HG03457 (cell line): ENCODE results near the gene GDF10.

Experiments
- ATAC-seq: cut with Tn5 transposase; IDR thresholded peaks from one replicate; pipeline ENCODE4 v1.9.1; 2021; ENCODE audit warnings: moderate number of reproducible peaks; ENCODE audit not compliant: unreplicated experiment

GDF10 gene

DNA sequence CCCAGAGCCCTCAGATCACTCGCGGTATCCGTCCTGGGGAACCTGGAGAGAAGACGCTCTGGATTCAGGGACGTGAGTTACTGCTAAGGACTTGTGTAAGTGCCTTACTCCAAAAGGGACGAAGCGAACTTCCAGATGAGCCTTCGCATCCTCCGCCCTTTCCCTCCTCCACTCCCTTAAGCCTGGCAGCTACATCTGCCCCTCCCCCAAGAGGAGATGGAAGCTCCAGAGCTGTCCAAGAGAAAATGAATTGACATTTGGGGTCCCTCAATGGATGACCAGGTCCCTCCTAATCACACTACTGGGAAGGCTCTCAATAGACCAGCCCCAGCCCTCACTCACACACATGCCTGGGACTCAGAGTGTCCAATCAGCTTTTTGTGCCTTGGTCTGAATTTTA, 31.3 kb upstream of the GDF10 start:
- no peak for ATAC-seq

DNA sequence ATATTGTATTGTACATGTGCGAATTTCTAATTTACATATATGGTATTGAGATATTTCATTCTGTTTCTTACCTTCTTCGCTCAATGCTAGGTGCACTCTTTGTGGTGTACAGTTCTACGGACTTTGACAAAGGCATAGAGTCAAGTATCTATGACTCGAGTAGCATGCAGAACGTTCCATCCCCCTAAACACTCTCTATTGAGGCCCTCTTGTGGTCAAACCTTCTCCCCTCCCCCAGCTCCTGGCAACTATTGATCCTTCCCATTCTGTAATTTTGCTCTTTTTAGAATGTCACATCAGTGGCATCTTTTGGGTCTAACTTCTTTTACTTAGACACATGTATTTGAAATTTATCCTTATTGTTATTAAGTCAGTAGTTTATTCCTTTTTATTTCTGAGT, 30.7 kb upstream of the GDF10 start:
- ATAC-seq = no peak

DNA sequence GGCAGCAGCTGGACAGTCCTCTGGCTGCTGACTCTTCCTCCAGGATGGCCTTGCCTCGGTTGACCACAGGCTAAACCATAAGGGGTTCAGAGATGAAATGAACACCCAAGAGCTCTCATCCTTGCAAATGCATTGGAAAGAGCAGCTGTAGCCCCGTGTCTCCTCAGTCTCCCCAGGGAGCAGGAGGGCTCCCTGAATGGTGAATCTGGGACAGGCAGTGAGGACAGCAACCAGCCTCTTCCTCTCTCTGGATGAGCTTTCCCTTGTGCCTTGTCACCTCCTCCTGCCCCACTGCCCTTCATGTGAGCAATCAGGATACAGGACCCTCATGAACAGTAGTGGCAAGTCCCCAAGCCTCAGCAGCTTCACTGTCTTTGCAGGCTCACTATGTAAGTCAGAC, 23.9 kb upstream of the GDF10 start:
- ATAC-seq = no peak

DNA sequence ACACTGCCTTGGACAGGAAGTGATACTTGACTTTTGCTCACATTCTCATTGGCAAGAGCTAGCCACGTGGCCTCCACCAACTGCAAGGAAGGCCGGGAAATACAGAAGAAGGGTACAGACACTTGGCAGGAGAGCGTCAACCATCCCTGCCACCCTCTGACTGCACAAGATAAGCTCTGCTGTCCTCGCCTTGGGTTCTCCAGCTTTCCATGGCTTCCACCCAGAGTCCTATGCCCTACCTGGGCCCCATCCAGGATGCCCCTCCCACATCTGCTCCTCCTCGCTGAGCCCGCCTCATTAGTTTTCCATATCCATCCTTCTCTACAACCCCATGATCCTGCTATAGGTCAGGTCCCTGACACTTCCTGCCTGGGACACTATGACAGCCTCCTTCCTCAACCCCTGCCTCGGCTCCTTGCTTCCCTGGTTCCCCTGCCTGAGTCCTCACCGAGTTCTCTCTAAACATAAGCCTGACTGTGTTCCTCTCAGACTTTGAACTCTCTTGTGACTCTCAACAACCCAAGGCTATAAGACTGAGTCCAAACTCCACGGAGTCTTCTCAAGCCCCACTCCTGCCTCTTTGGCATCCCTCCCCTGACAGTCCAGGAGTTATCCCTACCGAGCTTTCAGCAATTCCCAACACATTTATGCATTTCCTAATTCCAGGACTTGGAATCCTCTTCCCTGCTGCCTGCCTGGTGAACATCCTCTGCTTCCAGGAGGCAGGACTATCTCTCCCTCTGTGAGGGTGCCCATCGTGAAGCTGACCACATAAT, 23.2 kb upstream of the GDF10 start:
- no peak for ATAC-seq

DNA sequence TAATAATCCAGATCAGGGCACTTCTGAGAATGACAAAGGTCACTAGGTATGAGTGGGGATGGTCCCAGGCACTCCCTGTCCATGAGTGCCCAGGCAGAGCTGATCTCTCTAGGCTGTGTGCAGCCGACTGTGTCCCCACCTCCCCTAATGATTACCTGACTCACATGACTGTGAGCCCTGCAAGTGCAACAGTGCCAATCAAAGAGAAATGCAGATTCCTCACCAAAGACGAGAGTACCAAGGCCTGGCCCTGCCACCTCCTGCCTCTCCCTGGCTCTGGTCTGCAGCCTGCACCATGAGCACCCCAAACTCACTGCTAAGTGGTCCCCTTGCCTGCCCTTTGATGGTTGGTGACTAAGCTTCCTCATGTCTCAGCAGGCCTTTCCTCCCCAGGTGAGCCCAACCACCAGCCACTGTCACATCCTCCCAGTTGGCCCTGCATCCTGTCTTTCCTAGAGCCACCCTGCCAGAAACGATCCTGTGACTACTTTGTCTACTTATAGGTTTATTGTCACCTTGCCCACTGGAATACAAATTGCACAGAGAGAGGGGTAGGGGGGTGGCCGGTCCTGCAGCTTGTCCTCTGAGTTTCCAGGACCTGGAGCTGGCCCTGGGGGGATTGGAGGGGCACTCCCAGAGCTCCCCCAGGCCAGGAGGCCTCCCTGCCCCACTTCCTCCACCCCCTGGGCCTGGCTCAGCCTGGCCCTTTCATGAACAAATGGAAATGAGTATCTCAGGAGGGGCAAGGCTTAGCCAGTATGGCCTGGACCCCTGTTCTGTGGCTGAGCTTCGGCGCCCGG, 22.4 kb upstream of the GDF10 start:
- no peak for ATAC-seq

DNA sequence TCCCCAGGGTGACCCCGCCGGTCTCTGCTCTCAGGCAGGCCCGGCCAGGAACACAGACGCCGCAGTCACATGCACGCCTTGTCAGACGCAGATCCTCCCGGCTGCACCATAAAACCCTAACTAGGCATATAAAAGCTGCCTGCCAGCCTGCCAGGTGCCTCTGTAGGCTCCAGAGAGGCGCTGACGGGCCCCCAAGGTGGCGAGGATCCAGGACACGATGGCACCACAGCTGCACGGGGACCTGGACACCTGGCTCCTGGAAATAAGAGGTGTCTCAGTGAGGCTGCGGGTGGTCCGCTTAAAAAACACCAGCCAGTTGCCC, 21.9 kb upstream of the GDF10 start:
- ATAC-seq = no peak

DNA sequence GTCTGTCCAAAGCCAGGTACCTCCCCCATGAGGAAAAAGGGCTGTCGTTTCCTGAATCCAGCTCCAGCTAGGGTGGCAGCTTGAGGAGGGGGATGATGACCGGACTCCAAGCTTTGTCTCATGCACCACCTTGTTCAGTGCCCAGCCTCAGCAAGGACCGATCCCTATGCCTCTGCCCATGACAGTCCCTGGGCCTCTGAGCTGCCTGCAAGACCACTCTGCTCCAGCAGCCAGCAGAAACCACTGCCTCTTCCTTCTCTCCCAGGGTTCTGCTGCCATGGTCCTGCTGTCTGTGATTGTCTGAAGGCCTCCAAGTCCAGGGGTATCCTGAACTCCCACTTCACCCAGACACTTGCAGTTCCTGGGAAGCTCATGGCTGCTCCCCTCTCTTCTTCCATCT, 21.3 kb upstream of the GDF10 start:
- no peak for ATAC-seq

DNA sequence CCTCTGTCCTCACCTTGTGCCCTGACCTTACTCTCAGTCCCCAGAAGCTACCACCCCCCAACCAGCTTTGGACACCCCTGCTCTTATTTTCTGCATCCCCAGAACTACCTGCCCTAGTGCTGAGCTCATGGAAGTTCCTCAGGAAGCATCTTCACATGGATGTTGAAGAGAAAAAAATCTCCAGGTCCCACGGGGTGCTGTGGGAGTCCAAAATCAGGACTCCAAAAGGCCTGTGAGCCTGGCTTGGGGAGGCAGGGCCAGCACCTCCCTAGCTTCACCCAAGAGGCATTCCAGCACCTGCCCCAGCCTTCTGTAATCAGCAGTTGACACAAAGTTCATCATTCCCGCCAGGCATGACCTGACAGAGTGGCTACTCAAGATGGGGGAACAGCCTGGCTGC, 20.7 kb upstream of the GDF10 start:
- no peak for ATAC-seq

DNA sequence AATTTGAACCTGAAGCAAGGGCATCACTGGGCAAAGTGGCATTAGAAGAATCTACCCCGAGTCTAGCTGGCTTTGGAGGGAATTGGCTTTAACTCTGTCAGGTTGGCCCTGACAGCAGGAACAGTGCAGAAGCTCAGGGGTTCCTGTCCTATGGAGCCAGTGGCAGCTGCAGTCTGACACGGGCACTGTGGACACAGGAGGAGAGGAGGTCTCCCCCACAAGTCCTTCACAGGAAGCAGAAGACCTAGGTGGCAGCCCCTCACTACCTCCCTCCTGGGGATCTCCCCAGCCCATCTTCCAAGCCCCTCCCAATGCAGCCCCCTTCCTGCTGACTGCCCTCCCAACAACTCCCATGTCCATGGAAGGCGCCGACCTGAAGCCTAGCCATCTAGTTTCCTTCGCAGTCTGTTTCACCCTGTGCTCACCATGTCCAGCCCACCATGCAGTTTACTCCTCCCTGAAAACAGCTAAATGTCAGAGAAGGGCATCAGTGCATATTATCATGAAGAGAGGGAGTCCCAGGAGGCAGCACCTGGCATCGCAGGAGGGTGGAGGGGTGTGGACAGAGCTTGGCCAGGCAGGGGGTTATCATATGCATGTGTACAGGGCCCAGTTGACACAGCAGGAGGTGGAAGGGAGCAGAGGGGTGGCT, 17.9 kb upstream of the GDF10 start:
- ATAC-seq = no peak

DNA sequence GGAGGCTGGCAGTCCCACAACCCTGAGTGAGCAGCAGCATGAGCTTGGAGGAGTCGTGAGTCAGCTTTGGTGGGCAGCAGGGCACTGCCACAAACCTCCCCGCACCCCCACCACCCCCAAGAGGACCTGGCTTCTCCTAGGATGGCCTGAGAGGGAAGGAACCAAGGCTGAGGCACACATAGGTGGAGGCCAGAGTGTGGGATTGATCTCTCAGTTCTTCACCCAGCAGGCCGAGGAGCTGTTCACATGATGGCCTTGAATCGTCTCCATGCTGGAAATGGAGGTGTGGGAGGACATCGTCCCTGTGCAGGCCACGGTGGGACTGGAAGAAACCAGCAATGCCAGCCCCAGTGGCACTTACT, 17.4 kb upstream of the GDF10 start:
- no peak for ATAC-seq

DNA sequence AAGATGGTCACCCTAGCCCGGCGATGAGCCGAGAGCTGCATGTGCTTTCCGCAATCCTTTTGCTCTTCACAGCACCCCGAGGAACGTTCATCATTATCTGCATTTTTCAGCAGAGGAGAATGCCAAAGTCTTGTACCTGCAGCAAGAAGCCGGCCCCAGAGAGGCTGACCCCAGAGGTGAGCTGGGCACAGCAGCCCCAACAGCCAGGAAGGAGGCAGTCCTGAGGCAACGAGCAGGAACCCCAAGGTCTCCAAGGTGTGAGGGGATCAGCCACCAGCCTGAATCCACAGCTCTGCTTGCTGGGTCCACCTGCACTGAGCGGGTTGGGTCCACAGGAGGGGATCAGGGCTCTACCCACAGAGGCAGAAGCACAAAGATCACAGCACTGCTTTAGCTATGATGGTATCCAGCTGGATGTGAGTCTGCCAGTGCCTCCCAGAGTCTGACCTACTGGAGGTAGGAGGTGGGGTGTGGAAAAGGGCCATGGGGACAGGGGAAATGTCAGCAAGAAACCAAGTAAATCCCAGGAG, 16.8 kb upstream of the GDF10 start:
- ATAC-seq = no peak

DNA sequence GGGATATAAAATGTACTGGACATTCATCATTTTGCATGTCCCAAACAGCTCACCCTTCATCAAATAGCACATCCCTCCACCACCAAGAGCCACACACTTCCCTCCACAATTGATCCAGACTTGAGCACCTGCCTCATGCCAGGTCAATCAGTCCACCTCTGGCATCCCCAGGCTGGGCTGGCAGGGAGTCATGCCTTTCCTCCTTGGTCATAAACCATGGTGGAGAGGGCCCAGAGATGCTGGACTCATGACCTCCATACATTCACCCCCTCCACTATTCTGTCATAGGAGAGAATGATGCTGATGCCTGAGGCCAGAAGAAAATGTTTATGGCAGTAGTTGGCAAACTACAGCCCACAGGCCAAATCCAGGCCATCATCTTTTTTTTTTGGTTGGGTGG, 16.1 kb upstream of the GDF10 start:
- ATAC-seq = no peak

DNA sequence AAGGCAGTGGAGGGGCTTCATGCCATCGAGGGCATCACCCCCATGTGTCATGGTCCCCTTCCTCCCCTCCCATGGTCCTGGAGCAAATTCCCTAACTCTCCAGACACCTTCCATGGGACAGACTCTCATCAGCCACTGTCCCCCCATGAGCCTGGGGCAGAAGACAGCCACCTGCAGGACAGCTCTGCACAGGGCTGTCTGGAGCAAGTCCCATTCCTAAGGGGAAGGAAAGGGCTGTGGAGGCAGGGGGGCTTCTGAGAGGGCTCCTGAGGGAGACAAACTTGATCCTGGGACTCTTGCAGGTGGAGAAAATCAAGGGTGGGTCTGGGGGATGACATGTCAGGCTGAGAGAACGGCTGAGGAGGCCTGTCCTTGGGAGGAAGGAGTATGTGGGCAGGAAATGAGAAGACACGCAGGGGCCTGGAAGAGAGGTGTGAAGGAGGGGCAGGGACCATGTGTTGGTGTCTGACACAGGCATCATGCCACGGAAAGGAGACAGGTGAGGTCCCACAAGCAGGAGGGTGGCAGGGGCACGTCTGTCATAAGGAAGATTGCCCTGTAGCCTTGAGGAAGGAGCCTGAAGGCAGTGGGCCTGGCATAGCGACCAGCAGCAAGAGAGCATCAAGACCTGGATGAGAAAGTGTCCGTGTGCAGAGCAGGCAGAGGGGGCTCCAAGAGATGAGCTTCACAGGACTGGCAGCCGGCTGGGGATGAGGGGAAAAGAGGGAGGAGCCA, 14.4 kb upstream of the GDF10 start:
- no peak for ATAC-seq

DNA sequence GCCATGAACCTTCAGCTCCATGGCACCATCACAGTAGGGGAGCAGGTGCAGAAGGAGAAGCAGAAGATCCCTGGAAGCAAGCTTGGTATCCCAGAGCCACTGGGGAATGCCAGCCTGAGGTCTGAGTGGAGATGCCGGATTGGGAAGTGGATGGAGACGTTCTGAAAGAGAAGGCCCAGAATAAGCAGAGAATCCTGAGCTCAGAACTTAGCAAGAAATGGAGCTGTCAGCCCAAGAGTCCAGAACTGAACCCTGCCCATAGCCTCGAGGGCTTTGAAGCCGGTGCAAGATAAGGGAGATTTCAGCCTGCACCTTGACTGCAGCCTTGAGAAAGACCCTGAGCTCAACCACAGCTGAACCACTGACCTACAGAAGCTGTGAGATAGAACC, 13.9 kb upstream of the GDF10 start:
- ATAC-seq = no peak

DNA sequence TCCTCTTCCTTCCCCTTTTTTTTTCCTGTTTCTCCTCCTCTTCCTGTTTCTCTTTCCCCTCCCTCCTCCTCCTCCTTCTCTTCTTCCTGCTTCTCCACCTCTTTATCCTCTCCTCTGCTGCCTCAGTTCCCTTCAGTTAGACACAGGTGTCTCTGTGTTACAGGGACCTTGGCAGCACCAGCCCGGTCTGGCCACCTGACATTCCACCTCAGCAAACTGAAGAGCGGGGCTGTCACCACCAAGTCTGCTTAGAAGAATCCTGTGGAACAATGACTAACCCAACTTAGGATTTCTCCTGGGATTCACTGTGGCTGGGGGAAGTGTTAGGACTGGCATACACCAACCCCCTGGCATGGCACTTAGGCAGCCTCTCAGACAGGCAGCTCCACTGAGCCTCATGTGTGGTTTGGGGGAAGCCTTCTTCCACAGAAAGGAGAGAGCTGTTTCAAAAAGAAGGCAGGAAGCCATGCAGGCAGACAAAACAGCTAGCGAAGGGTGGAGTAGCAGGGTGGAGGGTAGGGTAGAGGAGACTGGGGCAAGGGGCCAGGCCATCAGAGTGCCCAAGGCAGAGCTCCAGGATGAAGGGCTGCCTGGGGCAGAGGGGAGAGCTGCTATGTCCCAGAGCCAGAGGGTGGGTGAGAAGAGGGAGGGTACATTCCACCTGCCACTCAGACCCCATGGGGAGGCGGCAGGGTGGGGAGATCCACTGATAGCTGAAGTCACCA, 13.2 kb upstream of the GDF10 start:
- ATAC-seq = no peak

DNA sequence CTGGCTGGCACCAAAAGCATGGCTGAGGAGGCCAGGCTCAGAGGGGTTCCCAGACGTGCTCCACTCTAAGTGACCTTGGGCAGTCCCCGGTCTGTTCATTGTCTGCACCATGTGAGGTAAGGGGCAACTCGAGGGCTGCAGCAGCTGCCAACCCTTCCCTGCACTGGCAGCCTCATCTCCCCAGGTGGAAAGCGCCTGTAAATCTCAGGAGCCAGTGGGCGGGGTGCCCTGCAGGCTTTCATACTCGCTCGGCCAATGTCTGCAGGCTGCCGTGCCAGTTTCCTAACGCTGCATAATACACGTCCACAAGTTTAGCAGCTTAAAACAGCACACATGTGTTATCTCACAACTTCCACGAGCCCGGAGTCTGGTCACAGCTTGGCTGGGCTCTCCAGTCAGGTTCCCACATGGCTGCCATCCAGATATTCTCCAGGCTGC, 12.6 kb upstream of the GDF10 start:
- ATAC-seq = no peak

DNA sequence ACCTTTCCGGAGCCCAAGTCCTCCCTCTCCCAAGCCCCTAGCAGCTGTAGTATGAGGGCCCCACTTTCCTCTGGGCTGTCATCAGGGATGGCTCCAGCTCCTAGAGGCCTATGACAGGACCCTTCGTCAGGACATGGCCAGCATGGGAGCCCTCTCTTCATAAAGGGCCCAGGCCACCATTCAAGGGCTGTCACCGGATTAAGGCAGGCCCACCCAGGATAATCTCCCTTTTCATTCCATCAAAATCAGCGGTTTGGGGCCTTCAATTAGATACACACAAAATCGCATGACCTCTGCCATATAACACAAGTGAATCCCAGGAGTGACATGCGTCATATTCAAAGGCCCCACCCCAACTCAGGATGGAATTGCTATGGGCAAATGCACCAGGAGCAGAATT, 12.2 kb upstream of the GDF10 start:
- ATAC-seq = no peak

DNA sequence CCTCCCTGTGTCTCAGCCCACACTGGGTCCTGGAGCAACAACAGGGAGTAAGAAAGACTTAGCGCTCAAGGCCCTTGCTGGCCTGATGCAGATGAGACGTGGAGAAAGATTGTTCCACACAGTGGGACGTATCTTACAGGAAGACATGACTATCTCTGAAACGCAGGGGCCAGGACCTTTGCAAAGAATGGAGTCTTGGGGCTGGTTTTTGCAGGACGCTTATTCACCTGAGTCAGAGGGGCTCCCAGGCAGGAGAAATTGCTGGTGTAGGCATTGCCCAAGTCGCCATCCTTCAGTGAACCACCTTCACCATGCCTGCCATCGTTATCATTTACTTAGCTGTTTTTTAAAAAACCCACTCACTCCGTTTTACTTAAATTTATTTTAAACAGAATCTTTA, 11.8 kb upstream of the GDF10 start:
- ATAC-seq = no peak

DNA sequence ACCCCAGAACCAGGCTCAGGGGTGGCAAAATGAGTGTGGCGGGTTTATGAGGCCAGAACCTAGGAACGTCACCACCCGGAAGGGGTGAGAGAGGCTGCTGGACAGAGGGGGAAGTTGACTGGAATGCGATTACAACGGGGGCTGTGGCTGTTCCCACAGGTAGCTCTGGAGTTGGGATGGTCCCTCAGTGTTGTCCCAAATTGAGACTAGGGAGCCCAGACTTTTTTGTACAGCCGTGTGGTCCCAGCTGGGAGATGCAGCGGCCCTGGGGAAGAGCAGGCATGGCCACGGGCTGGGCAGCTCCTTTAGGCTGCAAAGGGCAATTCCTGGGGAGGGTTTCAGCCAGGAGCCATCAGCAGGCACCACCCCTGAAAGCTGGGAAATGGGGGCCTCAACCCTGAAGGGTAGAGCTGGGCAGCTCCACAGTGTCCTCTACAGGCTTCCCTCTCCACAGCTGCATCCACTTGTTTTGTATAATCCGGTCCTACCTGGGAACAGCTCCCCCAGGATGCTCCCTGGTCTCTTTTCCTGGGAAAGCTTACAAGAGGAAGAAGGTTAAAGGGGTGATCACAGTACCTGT, 11.0 kb upstream of the GDF10 start:
- no peak for ATAC-seq

DNA sequence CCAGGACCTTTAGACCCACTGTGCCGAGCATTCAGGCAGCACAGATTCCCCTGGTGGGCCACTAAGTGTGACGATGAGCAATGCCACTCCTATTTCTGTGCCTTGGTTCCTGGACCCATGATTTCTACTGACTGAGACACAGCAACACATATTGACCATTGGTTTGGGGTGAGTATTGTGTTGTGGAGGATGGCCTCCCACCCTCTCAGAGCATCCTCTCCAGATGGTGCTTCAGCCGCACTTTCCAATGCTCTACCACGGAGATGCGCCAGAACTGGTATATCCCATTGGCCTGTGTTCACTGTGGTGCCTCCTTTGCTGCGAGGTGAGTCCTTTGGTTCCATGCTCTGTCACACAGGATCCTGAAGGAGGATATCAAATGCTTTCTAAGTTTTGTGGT, 10.1 kb upstream of the GDF10 start:
- ATAC-seq = no peak
